Measurements from ENCODE around the gene PMM2. TPM values are rescaled to one million over a fixed set of nuclear protein-coding genes. Genes with fewer than 3 reads are reported as not detected.
A peak's percentile ranks its signal among the peaks of the same experiment; 100 is the strongest.

Gene PMM2
- total RNA-seq, 1 donor from 2014 or later = 26.5 TPM

DNA sequence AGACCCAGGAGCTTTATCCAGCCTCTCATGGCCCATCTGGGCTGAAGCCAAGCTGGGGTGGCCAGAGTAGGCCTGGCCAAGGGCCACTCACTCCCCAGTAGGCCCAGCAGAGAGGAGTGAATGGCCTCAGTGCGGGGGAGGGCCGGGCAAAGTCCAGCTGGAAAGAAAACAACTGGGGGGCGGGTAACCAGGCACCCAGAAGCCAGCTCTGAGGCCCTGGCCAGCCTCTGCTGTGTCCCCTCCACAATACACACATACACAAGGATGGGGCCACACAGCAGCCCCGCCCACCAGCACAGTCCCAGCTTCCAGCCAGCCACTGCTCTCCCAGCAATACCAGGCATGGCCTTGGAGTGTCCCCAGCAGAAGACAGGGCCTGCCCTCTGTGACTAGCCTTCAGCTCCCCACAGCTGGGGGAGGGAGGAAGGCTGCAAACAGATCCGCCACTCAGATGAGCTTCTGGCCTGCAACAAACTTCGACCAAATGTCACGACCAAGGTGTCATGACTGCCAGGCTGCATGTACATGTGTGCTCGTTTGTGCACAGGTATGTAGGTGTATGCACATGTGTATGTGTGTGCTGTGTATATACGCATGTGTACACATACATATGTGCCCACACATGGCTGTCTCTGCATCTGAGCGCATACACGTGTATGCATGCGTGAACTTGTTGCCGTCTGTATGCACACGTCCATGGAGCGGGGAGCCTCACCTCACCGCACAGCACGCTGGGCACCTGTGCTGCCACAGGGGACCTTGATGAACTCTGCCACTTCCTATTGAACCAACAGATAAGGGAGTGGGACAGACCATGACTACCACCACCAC is 66.2 kb downstream of the PMM2 start:
- H3K9me3 Mint-ChIP-seq (ENCODE audit: low read depth) = no peaks in the 10 kb centered on the region
- DNase-seq (ENCODE audit: low spot score, unreplicated experiment) = no peak
- H3K27ac Mint-ChIP-seq = peak overlapping the region; percentile 80
- TF ChIP-seq, protein P1, sequence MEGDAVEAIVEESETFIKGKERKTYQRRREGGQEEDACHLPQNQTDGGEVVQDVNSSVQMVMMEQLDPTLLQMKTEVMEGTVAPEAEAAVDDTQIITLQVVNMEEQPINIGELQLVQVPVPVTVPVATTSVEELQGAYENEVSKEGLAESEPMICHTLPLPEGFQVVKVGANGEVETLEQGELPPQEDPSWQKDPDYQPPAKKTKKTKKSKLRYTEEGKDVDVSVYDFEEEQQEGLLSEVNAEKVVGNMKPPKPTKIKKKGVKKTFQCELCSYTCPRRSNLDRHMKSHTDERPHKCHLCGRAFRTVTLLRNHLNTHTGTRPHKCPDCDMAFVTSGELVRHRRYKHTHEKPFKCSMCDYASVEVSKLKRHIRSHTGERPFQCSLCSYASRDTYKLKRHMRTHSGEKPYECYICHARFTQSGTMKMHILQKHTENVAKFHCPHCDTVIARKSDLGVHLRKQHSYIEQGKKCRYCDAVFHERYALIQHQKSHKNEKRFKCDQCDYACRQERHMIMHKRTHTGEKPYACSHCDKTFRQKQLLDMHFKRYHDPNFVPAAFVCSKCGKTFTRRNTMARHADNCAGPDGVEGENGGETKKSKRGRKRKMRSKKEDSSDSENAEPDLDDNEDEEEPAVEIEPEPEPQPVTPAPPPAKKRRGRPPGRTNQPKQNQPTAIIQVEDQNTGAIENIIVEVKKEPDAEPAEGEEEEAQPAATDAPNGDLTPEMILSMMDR (IDR thresholded peaks at IDR 0.05; ENCODE audit: unreplicated experiment) = no peak
- H3K27me3 Mint-ChIP-seq = no peaks in the 10 kb centered on the region
- H3K4me1 Mint-ChIP-seq (ENCODE audit: low read depth) = peaks cover 53% of the 10 kb centered on the region
- peaks cover 1% of the 10 kb centered on the region for H3K36me3 Mint-ChIP-seq (ENCODE audit: insufficient read depth)
- H3K4me3 Mint-ChIP-seq (ENCODE audit: low read depth) = peak overlapping the region; percentile 29

DNA sequence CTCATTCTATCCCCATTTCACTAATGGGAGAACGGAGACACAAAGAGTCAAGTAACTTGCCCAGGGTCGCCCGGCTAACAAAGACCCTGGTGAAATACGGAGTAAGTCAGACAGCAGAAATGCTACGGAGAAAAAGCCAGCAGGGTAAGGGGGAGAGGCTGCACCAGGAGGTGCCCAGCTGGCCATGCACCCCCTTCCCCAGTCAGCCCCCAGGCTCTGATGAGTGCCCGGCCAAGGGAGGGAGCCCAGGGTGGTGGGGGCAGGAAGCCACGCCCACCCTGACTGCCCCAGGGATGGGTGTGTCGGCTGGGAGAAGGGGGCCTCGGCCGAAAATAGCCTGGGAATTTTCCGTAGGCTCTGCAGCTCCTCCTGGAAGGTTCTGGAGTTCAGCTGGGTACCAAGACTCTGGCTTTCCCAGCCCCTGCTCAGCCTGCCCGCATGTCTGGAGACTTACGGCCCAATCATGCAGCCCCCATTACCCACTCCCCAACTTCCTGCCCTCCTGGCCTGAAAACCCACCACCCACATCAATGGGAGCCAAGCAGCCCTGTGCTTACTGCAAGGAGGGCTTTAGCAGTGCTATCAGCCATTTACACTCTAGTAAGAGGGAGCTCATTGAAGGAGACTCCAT is 67.0 kb downstream of the PMM2 start:
- H3K27me3 Mint-ChIP-seq = no peaks in the 10 kb centered on the region
- H3K27ac Mint-ChIP-seq = peak overlapping the region; percentile 93
- peaks cover 58% of the 10 kb centered on the region for H3K4me1 Mint-ChIP-seq (ENCODE audit: low read depth)
- TF ChIP-seq, protein P1 (IDR thresholded peaks at IDR 0.05; ENCODE audit: unreplicated experiment) = no peak
- H3K9me3 Mint-ChIP-seq (ENCODE audit: low read depth) = no peaks in the 10 kb centered on the region
- DNase-seq (ENCODE audit: low spot score, unreplicated experiment) = no peak
- peaks cover 1% of the 10 kb centered on the region for H3K36me3 Mint-ChIP-seq (ENCODE audit: insufficient read depth)
- H3K4me3 Mint-ChIP-seq (ENCODE audit: low read depth) = peak overlapping the region; percentile 29

DNA sequence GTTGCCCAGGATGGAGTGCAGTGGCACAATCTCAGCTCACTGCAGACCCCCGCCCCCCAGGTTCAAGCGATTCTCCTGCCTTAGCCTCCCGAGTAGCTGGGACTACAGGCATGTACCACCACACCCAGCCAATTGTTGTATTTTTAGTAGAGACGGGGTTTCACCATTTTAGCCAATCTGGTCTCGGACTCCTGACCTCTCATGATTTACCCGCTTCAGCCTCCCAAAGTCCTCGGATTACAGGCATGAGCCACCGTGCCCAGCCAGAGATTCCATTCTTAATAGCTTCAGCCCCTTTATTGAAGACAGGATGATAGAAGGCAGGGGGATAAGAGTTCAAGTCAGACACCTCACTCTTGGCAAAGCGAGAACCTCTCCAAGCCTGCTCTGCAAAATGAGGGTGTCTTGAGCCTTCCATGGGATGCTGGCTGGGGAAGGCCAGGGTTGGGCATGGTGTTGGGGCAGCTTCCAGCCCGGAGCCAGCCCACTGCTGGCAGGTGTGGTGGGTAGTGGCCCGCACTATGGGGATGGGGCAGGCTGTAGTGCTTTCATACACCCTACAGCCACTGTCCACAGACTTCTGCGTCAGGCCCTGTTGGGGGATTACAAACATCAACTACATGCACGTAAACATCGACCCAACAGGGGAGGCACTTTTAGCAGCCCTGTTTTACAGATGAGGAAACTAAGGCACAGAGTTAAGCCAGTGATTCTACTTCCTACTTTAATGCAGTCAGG is 67.7 kb downstream of the PMM2 start:
- Mint-ChIP-seq H3K27me3 (no peaks in the 10 kb centered on the region), H3K36me3 (ENCODE audit: insufficient read depth) (no peaks in the 10 kb centered on the region), H3K4me1 (ENCODE audit: low read depth) (peaks cover 58% of the 10 kb centered on the region), H3K4me3 (ENCODE audit: low read depth) (peak overlapping the region; percentile 41), H3K9me3 (ENCODE audit: low read depth) (no peaks in the 10 kb centered on the region), H3K27ac (peak overlapping the region; percentile 93)
- TF ChIP-seq, protein P1 (IDR thresholded peaks at IDR 0.05; ENCODE audit: unreplicated experiment) = no peak
- DNase-seq (ENCODE audit: low spot score, unreplicated experiment) = no peak

DNA sequence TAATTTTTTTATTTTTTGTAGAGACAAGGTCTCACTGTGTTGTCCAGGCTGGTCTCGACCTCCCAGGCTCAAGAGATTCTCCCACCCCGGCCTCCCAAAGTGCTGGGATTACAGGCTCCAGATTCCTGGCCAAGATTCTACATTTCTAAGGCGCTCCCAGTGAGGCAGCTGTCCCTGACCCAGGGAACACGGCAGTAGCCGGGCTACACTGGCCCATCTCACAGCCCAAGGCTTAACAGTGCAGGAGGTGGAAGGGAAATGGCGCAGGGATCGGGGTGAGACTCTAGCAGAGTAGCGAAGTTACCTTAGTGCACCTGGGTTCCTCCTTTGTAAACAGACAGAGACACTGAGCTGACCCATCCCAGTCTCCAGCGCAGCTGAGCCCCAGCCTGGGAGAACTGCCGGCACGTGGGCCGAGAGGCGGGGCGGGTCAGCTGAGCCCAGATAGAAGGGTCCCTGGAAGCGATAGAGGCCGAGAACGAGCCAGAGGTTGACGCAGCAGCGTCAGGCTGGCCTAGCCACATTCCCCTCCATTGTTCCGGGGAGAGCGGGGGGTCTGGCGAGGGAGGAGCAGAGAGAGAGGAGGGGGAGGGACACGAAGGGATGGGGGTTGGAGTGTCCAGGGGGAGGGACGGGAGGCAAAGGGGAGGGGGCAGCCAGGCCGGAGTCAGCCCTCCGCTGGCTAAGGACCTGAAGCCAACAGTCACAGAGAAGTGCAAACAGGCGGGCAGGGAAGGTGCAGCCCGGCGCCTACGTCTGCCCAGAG is 68.7 kb downstream of the PMM2 start:
- TF ChIP-seq, protein P1 (IDR thresholded peaks at IDR 0.05; ENCODE audit: unreplicated experiment) = no peak
- DNase-seq (ENCODE audit: low spot score, unreplicated experiment) = peak; percentile 58
- H3K4me1 Mint-ChIP-seq (ENCODE audit: low read depth) = peaks cover 56% of the 10 kb centered on the region

DNA sequence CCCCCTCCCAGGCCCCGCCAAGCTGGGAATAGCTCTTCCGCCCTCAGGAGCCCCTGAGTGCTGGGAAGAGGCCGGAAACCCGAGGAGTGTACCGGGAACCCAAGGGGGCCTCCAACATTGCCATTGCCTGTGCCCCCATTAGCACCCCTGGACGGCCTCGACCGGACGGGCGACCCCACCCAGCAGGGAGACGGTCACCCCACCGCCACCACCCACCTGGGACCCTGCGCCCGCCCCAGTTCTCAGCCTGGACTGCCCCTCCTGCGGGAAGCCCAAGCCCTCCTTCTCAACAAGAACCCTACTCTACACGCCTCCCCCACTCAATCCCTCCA is 69.2 kb downstream of the PMM2 start:
- H3K9me3 Mint-ChIP-seq (ENCODE audit: low read depth) = no peaks in the 10 kb centered on the region
- TF ChIP-seq, protein P1 (IDR thresholded peaks at IDR 0.05; ENCODE audit: unreplicated experiment) = no peak
- peak overlapping the region; percentile 94 for H3K4me3 Mint-ChIP-seq (ENCODE audit: low read depth)
- H3K27ac Mint-ChIP-seq = peak overlapping the region; percentile 93
- H3K27me3 Mint-ChIP-seq = no peaks in the 10 kb centered on the region
- H3K36me3 Mint-ChIP-seq (ENCODE audit: insufficient read depth) = no peaks in the 10 kb centered on the region
- H3K4me1 Mint-ChIP-seq (ENCODE audit: low read depth) = peaks cover 53% of the 10 kb centered on the region
- no peak for DNase-seq (ENCODE audit: low spot score, unreplicated experiment)

More for the DNA sequence above, 68.7 kb downstream of the PMM2 start:
- Mint-ChIP-seq H3K4me3 (ENCODE audit: low read depth) (peak overlapping the region; percentile 94), H3K36me3 (ENCODE audit: insufficient read depth) (no peaks in the 10 kb centered on the region), H3K27me3 (no peaks in the 10 kb centered on the region), H3K9me3 (ENCODE audit: low read depth) (no peaks in the 10 kb centered on the region), H3K27ac (peak overlapping the region; percentile 93)
